Measurements from ENCODE around the gene SEL1L3. TPM values are rescaled to one million over a fixed set of nuclear protein-coding genes. Genes with fewer than 3 reads are reported as not detected.

Gene SEL1L3
- total and polyA plus RNA-seq, 2 of the 13 experiments (the other 11 are each of a cell fraction or from before 2014, with no cell fraction given) = 0.28 to 1.1 TPM

DNA sequence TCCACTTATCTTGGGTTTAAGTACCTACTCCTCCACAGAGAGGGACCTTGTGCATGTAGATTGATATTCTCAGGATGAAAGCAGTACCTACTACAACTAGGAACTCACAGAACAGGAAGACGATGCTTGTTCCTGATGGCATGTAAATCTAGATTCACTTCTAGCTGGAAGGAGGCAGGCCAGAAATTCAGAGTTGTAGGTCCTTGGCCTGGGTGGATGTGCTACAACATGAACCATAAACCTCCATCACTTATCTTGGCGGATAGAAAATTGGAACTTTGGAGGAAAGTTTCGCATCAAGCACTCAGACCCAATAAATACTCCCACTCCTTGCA is 41.9 kb upstream of the SEL1L3 start:
- DNase-seq (ENCODE audit: low spot score) = no peak

DNA sequence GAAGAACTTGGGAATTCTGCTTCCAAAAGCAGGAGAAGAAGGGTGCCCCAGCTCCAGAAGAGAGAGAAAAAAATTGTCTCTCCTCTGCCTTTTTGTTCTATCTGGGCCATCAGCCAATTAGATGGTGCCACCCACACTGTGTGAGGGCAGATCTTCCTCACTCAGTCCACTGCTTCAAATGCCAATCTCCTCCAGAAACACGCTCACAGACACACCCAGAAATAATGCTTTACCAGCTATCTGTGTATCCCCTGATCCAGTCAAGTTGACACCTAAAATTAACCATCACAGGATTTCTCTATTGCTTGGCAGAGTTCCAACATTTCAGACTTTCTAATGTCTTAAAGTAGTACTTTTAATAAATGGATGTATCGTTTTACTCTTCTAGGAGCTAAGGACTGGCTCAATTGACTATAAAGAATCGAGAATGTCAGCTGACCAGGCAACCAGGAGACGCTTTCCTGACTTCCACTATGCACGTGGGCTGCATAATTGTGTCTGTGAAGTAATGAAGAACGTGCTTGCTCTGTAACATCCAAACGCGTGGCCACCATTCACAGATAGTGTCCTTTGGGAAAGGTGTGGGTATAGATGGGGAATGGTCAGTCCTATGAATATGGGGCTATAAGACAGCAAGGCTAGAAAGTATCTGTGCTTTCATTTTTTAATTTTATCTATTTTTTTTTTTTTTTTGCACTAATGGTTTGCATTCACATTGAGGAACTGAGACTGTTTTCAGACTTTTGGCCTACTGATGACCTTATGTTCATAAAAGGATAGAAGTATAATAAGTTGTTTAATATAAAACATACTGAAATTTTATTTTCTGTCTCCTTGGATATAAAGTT is 41.3 kb upstream of the SEL1L3 start:
- in situ Hi-C loops (cut with HindIII; ENCODE audit: extremely low pct_ligation_motif_present, low pct_unique_long_range_greater_than_20kb) = no loop called here
- Histone ChIP-seq H3K9ac (ENCODE audit: insufficient read depth, low read depth, low read length) (no peak overlapping the region), H3K79me2 (ENCODE audit: insufficient read depth, low read length) (no peaks in the 10 kb centered on the region), H3K4me1 (ENCODE audit: insufficient read depth, low read length) (peaks cover 25% of the 10 kb centered on the region), H3K27ac (ENCODE audit: extremely low read length, insufficient read depth, low read length) (no peak overlapping the region), H3K9me3 (ENCODE audit: low read length) (no peaks in the 10 kb centered on the region), H4K20me1 (ENCODE audit: insufficient read depth, low read length) (no peaks in the 10 kb centered on the region), H3K27me3 (ENCODE audit: control insufficient read depth in 1 of 2, insufficient read depth in 2 of 2, low read length in 2 of 2) (no peaks in the 10 kb centered on the region), H2AFZ (ENCODE audit: low read length) (no peak overlapping the region), H3K4me3 (replicated peaks in 1 of 3; ENCODE audit: insufficient read depth in 1 of 3, low read depth in 2 of 3, low read length in 3 of 3) (no peak overlapping the region), H3K36me3 (replicated peaks in 1 of 2; ENCODE audit: control insufficient read depth in 1 of 2, insufficient read depth in 2 of 2, low read length in 2 of 2) (no peaks in the 10 kb centered on the region), H3K4me2 (ENCODE audit: low read depth, low read length) (no peak overlapping the region)
- intact Hi-C loops (cut with micrococcal nuclease; ENCODE audit: unreplicated experiment) = no loop called here
- no peak for ATAC-seq
- no peak for FAIRE-seq
- POLR2A ChIA-PET = no interaction called here
- CTCF ChIA-PET (ENCODE audit: low intra/inter-chr PET ratio, low total read pairs) = no interaction called here
- no peak for DNase-seq (ENCODE audit: low spot score)
- TF ChIP-seq ZNF101 (CRISPR knock-in tag; IDR thresholded peaks at IDR 0.05; ENCODE audit: borderline replicate concordance, low read depth) (no peak), ZFP36L1 (CRISPR knock-in tag; IDR thresholded peaks at IDR 0.05) (no peak), TCF7L2 (IDR thresholded peaks at IDR 0.05; ENCODE audit: low read depth, low read length) (no peak), ZNF720 (CRISPR knock-in tag; IDR thresholded peaks at IDR 0.05) (no peak), MLLT10 (CRISPR knock-in tag; IDR thresholded peaks at IDR 0.05) (no peak), PHF5A (CRISPR knock-in tag; IDR thresholded peaks at IDR 0.05; ENCODE audit: low read depth, unreplicated experiment) (no peak), AHR (CRISPR knock-in tag; IDR thresholded peaks at IDR 0.05) (no peak), ZBTB7B (CRISPR knock-in tag; IDR thresholded peaks at IDR 0.05) (no peak)
- TF ChIP-seq, protein P1, sequence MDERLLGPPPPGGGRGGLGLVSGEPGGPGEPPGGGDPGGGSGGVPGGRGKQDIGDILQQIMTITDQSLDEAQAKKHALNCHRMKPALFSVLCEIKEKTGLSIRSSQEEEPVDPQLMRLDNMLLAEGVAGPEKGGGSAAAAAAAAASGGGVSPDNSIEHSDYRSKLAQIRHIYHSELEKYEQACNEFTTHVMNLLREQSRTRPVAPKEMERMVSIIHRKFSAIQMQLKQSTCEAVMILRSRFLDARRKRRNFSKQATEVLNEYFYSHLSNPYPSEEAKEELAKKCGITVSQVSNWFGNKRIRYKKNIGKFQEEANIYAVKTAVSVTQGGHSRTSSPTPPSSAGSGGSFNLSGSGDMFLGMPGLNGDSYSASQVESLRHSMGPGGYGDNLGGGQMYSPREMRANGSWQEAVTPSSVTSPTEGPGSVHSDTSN (CRISPR knock-in tag; IDR thresholded peaks at IDR 0.05) = no peak
- TF ChIP-seq, protein P2, sequence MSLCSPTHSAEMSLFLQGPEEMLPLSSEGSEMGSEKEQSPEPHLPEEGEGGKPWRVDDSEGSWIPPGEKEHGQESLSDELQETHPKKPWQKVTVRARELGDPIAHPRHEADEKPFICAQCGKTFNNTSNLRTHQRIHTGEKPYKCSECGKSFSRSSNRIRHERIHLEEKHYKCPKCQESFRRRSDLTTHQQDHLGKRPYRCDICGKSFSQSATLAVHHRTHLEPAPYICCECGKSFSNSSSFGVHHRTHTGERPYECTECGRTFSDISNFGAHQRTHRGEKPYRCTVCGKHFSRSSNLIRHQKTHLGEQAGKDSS (CRISPR knock-in tag; IDR thresholded peaks at IDR 0.05; ENCODE audit: borderline replicate concordance, low read depth) = no peak
- TF ChIP-seq, protein P3, sequence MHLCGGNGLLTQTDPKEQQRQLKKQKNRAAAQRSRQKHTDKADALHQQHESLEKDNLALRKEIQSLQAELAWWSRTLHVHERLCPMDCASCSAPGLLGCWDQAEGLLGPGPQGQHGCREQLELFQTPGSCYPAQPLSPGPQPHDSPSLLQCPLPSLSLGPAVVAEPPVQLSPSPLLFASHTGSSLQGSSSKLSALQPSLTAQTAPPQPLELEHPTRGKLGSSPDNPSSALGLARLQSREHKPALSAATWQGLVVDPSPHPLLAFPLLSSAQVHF (CRISPR knock-in tag; IDR thresholded peaks at IDR 0.05) = no peak
- 66% methylated on average over 8 of the region's 8 CpGs for WGBS (ENCODE audit: low lambda C conversion rate)
- no TSS peak for BruUV-seq (replicated peaks)

More for the DNA sequence above, 41.9 kb upstream of the SEL1L3 start:
- no TSS peak for BruUV-seq (replicated peaks)
- no peak overlapping the region for H2AFZ ChIP-seq (ENCODE audit: low read length)
- CTCF ChIA-PET (ENCODE audit: low intra/inter-chr PET ratio, low total read pairs) = no interaction called here
- ATAC-seq (no peak), FAIRE-seq (no peak)
- H3K27me3 ChIP-seq (ENCODE audit: control insufficient read depth in 1 of 2, insufficient read depth in 2 of 2, low read length in 2 of 2) = no peaks in the 10 kb centered on the region
- no peak overlapping the region for H3K4me2 ChIP-seq (ENCODE audit: low read depth, low read length)
- no peak overlapping the region for H3K9ac ChIP-seq (ENCODE audit: insufficient read depth, low read depth, low read length)
- no peak for TF ChIP-seq RORA (CRISPR knock-in tag; IDR thresholded peaks at IDR 0.05)
- TF ChIP-seq ZNF292 (CRISPR knock-in tag; IDR thresholded peaks at IDR 0.05; ENCODE audit: borderline replicate concordance, low read depth) = no peak
- TF ChIP-seq DR1 (CRISPR knock-in tag; IDR thresholded peaks at IDR 0.05) = no peak
- no peak for TF ChIP-seq POLR2G (IDR thresholded peaks at IDR 0.05; ENCODE audit: low read depth, low read length)
- TF ChIP-seq, protein P4, sequence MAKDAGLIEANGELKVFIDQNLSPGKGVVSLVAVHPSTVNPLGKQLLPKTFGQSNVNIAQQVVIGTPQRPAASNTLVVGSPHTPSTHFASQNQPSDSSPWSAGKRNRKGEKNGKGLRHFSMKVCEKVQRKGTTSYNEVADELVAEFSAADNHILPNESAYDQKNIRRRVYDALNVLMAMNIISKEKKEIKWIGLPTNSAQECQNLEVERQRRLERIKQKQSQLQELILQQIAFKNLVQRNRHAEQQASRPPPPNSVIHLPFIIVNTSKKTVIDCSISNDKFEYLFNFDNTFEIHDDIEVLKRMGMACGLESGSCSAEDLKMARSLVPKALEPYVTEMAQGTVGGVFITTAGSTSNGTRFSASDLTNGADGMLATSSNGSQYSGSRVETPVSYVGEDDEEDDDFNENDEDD (CRISPR knock-in tag; IDR thresholded peaks at IDR 0.05; ENCODE audit: borderline replicate concordance) = no peak
- TF ChIP-seq CCAR2 (optimal IDR thresholded peaks at IDR 0.05; ENCODE audit: low read depth, low read length) = no peak
- TF ChIP-seq ZBTB20 (CRISPR knock-in tag; IDR thresholded peaks at IDR 0.05; ENCODE audit: borderline replicate concordance, low read depth) = no peak
- no peaks in the 10 kb centered on the region for H4K20me1 ChIP-seq (ENCODE audit: insufficient read depth, low read length)
- in situ Hi-C loops (cut with HindIII; ENCODE audit: extremely low pct_ligation_motif_present, low pct_unique_long_range_greater_than_20kb) (no loop called here), intact Hi-C loops (cut with micrococcal nuclease; ENCODE audit: unreplicated experiment) (no loop called here)
- H3K4me1 ChIP-seq (ENCODE audit: insufficient read depth, low read length) = peaks cover 28% of the 10 kb centered on the region
- H3K36me3 ChIP-seq (replicated peaks in 1 of 2; ENCODE audit: control insufficient read depth in 1 of 2, insufficient read depth in 2 of 2, low read length in 2 of 2) = no peaks in the 10 kb centered on the region
- no peaks in the 10 kb centered on the region for H3K79me2 ChIP-seq (ENCODE audit: insufficient read depth, low read length)
- no peak overlapping the region for H3K27ac ChIP-seq (ENCODE audit: extremely low read length, insufficient read depth, low read length)
- no peak overlapping the region for H3K4me3 ChIP-seq (replicated peaks in 1 of 3; ENCODE audit: insufficient read depth in 1 of 3, low read depth in 2 of 3, low read length in 3 of 3)
- POLR2A ChIA-PET = no interaction called here
- no peaks in the 10 kb centered on the region for H3K9me3 ChIP-seq (ENCODE audit: low read length)
- WGBS (ENCODE audit: low lambda C conversion rate) = 100% methylated on average over 3 of the region's 3 CpGs

Data from HepG2 (cell line).